Measurements from ENCODE around the gene GJD2.

DNA sequence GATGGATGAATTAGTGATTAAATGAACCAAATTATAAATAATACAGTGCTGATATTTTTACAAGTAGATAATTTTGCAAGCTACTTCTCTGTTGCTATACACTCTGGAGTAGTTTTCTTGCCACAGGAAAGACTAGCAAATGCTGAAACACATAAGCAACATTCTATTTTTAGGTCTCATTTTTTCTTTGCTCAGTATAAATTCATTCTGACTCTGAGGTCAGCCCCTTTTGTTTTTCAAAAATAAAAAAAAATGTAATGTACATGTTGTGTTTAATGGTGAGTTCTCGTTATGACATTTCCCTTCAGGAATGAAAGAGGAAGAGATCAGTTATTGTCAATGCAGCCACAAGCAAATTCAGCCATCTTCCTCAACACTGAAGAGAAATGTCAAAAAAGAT lies 24.9 kb downstream of the GJD2 start:
- TF ChIP-seq, protein P1, sequence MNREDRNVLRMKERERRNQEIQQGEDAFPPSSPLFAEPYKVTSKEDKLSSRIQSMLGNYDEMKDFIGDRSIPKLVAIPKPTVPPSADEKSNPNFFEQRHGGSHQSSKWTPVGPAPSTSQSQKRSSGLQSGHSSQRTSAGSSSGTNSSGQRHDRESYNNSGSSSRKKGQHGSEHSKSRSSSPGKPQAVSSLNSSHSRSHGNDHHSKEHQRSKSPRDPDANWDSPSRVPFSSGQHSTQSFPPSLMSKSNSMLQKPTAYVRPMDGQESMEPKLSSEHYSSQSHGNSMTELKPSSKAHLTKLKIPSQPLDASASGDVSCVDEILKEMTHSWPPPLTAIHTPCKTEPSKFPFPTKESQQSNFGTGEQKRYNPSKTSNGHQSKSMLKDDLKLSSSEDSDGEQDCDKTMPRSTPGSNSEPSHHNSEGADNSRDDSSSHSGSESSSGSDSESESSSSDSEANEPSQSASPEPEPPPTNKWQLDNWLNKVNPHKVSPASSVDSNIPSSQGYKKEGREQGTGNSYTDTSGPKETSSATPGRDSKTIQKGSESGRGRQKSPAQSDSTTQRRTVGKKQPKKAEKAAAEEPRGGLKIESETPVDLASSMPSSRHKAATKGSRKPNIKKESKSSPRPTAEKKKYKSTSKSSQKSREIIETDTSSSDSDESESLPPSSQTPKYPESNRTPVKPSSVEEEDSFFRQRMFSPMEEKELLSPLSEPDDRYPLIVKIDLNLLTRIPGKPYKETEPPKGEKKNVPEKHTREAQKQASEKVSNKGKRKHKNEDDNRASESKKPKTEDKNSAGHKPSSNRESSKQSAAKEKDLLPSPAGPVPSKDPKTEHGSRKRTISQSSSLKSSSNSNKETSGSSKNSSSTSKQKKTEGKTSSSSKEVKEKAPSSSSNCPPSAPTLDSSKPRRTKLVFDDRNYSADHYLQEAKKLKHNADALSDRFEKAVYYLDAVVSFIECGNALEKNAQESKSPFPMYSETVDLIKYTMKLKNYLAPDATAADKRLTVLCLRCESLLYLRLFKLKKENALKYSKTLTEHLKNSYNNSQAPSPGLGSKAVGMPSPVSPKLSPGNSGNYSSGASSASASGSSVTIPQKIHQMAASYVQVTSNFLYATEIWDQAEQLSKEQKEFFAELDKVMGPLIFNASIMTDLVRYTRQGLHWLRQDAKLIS (CRISPR knock-in tag; IDR thresholded peaks at IDR 0.05), result no peak
- no peak for TF ChIP-seq RFX3 (CRISPR knock-in tag; IDR thresholded peaks at IDR 0.05)
- TF ChIP-seq RXRA (CRISPR knock-in tag; IDR thresholded peaks at IDR 0.05), result no peak
- TF ChIP-seq, protein P2, sequence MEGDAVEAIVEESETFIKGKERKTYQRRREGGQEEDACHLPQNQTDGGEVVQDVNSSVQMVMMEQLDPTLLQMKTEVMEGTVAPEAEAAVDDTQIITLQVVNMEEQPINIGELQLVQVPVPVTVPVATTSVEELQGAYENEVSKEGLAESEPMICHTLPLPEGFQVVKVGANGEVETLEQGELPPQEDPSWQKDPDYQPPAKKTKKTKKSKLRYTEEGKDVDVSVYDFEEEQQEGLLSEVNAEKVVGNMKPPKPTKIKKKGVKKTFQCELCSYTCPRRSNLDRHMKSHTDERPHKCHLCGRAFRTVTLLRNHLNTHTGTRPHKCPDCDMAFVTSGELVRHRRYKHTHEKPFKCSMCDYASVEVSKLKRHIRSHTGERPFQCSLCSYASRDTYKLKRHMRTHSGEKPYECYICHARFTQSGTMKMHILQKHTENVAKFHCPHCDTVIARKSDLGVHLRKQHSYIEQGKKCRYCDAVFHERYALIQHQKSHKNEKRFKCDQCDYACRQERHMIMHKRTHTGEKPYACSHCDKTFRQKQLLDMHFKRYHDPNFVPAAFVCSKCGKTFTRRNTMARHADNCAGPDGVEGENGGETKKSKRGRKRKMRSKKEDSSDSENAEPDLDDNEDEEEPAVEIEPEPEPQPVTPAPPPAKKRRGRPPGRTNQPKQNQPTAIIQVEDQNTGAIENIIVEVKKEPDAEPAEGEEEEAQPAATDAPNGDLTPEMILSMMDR (CRISPR knock-in tag; IDR thresholded peaks at IDR 0.05), result no peak
- TF ChIP-seq, protein P3, sequence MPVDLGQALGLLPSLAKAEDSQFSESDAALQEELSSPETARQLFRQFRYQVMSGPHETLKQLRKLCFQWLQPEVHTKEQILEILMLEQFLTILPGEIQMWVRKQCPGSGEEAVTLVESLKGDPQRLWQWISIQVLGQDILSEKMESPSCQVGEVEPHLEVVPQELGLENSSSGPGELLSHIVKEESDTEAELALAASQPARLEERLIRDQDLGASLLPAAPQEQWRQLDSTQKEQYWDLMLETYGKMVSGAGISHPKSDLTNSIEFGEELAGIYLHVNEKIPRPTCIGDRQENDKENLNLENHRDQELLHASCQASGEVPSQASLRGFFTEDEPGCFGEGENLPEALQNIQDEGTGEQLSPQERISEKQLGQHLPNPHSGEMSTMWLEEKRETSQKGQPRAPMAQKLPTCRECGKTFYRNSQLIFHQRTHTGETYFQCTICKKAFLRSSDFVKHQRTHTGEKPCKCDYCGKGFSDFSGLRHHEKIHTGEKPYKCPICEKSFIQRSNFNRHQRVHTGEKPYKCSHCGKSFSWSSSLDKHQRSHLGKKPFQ (CRISPR knock-in tag; IDR thresholded peaks at IDR 0.05; ENCODE audit: insufficient replicate concordance), result no peak
- no peak for TF ChIP-seq CCDC6 (CRISPR knock-in tag; IDR thresholded peaks at IDR 0.05)
- no peak for TF ChIP-seq MEIS1 (CRISPR knock-in tag; IDR thresholded peaks at IDR 0.05; ENCODE audit: borderline replicate concordance)
- TF ChIP-seq ZNF652 (CRISPR knock-in tag; IDR thresholded peaks at IDR 0.05; ENCODE audit: borderline replicate concordance, low read depth), result no peak
- TF ChIP-seq, protein P4, sequence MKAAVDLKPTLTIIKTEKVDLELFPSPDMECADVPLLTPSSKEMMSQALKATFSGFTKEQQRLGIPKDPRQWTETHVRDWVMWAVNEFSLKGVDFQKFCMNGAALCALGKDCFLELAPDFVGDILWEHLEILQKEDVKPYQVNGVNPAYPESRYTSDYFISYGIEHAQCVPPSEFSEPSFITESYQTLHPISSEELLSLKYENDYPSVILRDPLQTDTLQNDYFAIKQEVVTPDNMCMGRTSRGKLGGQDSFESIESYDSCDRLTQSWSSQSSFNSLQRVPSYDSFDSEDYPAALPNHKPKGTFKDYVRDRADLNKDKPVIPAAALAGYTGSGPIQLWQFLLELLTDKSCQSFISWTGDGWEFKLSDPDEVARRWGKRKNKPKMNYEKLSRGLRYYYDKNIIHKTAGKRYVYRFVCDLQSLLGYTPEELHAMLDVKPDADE (CRISPR knock-in tag; IDR thresholded peaks at IDR 0.05), result no peak
